Right ventricle myocardium inferior (tissue), 1 donor: ENCODE results near the gene TBX4. TPM values are rescaled to one million over a fixed set of nuclear protein-coding genes. Genes with fewer than 3 reads are reported as not detected.
A peak's percentile ranks its signal among the peaks of the same experiment; 100 is the strongest.

ENCODE experiments used
- ATAC-seq: fragments of 200-7000 bp; cut with Tn5 transposase; one replicate; pipeline ENCODE4 v1.9.1; 2020; ENCODE audit warnings: mild to moderate bottlenecking, moderate library complexity
- DNase-seq: peaks from one replicate; pipeline ENCODE4 v3.0.0; 2021; ENCODE audit errors: missing footprints
- intact Hi-C: fragments of 100-400 bp; cut with DNase I; formaldehyde crosslinking; loops from one replicate; pipeline ENCODE4 v1.11.0; 2022
- total RNA-seq: library from RNA; stranded (reverse); fragmentation: NEBNext Ultra II Directional; extraction: Animal tissue kit (Norgen Biotek cat#: 25700); gene quantifications from one replicate; pipeline ENCODE4 v1.2.1, GENCODE V29; 2021
- donor health status: DM: no; HTN: yes; CAD: no; lungs with severe emphysema.

Gene TBX4
- total RNA-seq, 1 donor from 2014 or later = not detected

GRCh38 chr17:61459939-61460718 is 7.9 kb downstream of the TBX4 start:
- intact Hi-C loops = no loop called here
- DNase-seq = no peak
- no peak for ATAC-seq

- intact Hi-C loops = no loop called here
- ATAC-seq (no peak), DNase-seq (no peak)
These were observed 8.8 kb downstream of the TBX4 start for GRCh38 chr17:61460796-61461585.

GRCh38 chr17:61461586-61461966 is 9.4 kb downstream of the TBX4 start:
- ATAC-seq (no peak), DNase-seq (no peak)
- intact Hi-C loops = no loop called here

GRCh38 chr17:61461967-61462718 is 9.9 kb downstream of the TBX4 start:
- DNase-seq = no peak
- ATAC-seq = no peak
- intact Hi-C loops = no loop called here

- DNase-seq (no peak), ATAC-seq (no peak)
- intact Hi-C loops = no loop called here
These were observed 10.6 kb downstream of the TBX4 start for GRCh38 chr17:61462719-61463315.

GRCh38 chr17:61463316-61464129 is 11.3 kb downstream of the TBX4 start:
- ATAC-seq (no peak), DNase-seq (no peak)
- intact Hi-C loops = no loop called here

- intact Hi-C loops = no loop called here
- ATAC-seq = no peak
- DNase-seq = no peak
These were observed 12.1 kb downstream of the TBX4 start for GRCh38 chr17:61464130-61464842.

- intact Hi-C loops = no loop called here
- DNase-seq = no peak
- no peak for ATAC-seq
These were observed 12.6 kb downstream of the TBX4 start for GRCh38 chr17:61464843-61465180.

- no peak for ATAC-seq
- DNase-seq = no peak
- intact Hi-C loops = no loop called here
These were observed 13.5 kb downstream of the TBX4 start for GRCh38 chr17:61465550-61466237.

GRCh38 chr17:61466246-61466645 is 14.0 kb downstream of the TBX4 start:
- intact Hi-C loops = no loop called here
- DNase-seq (no peak), ATAC-seq (no peak)

- DNase-seq (no peak), ATAC-seq (peak; percentile 66)
- intact Hi-C loops = no loop called here
These were observed 15.4 kb downstream of the TBX4 start for GRCh38 chr17:61467416-61468262.

- no peak for DNase-seq
- intact Hi-C loops = no loop called here
These were observed 16.2 kb downstream of the TBX4 start for GRCh38 chr17:61468263-61468907.

GRCh38 chr17:61469474-61469873 is 17.3 kb downstream of the TBX4 start:
- intact Hi-C loops = no loop called here
- ATAC-seq (no peak), DNase-seq (no peak)

More at GRCh38 chr17:61468263-61468907, 16.2 kb downstream of the TBX4 start:
- no peak for ATAC-seq

- intact Hi-C loops = loop anchor here (10.0 kb wide), 1 partner anchor 55 kb away; no protein-coding TSS in a partner anchor
- no peak for ATAC-seq
- DNase-seq = no peak
These were observed 17.7 kb downstream of the TBX4 start for GRCh38 chr17:61469949-61470348.

GRCh38 chr17:61470530-61471136 is 18.4 kb downstream of the TBX4 start:
- no peak for DNase-seq
- intact Hi-C loops = loop anchor here (10.0 kb wide), 1 partner anchor 56 kb away; no protein-coding TSS in a partner anchor
- ATAC-seq = no peak
